OCI-LY1 (cell line): Measurements from ENCODE around the gene DPH1.

Experiments
- H2AFZ ChIP-seq: fragments of 200-600 bp; sonication (generic), shearing (Covaris generic); 2 replicates; pipeline ENCODE4 v1.6.0; 2014; ENCODE audit warnings: antibody characterized with exemption, mild to moderate bottlenecking, low read length
- H3F3A ChIP-seq: fragments of 200-600 bp; sonication (generic), shearing (Covaris generic); 2 replicates; pipeline ENCODE4 v1.6.0; 2014; ENCODE audit warnings: mild to moderate bottlenecking, antibody characterized with exemption, low read length, moderate library complexity; ENCODE audit not compliant: insufficient read depth
- H3K27ac ChIP-seq: fragments of 200-600 bp; sonication (generic); 2 replicates; pipeline ENCODE4 v1.5.1; 2014; ENCODE audit warnings: low read length, mixed run types, mild to moderate bottlenecking, low read depth; ENCODE audit not compliant: poor library complexity, severe bottlenecking
- H3K27me3 ChIP-seq: fragments of 200-600 bp; sonication (generic); 2 replicates; pipeline ENCODE4 v1.6.0; 2014; ENCODE audit warnings: antibody characterized with exemption, mild to moderate bottlenecking, low read length, moderate library complexity; ENCODE audit not compliant: insufficient read depth
- H3K36me3 ChIP-seq: fragments of 200-600 bp; sonication (generic); 2 replicates; pipeline ENCODE4 v1.6.1; 2014; ENCODE audit warnings: mild to moderate bottlenecking, antibody characterized with exemption, low read length, moderate library complexity, mixed read lengths; ENCODE audit not compliant: insufficient read depth
- H3K4me1 ChIP-seq: fragments of 200-600 bp; sonication (generic); 2 replicates; pipeline ENCODE4 v1.5.1; 2014; ENCODE audit warnings: mild to moderate bottlenecking, low read length, moderate library complexity; ENCODE audit not compliant: insufficient read depth, severe bottlenecking
- H3K4me2 ChIP-seq: fragments of 200-600 bp; sonication (generic), shearing (Covaris generic); 2 replicates; pipeline ENCODE4 v1.6.1; 2014; ENCODE audit warnings: low read length
- H3K4me3 ChIP-seq: fragments of 200-600 bp; sonication (generic); 2 replicates; pipeline ENCODE4 v1.5.1; 2014; ENCODE audit warnings: low read length, low read depth, mild to moderate bottlenecking, mixed read lengths; ENCODE audit not compliant: poor library complexity, severe bottlenecking
- H3K79me2 ChIP-seq: fragments of 200-600 bp; shearing (Covaris generic); 2 replicates; pipeline ENCODE4 v1.6.1; 2016; ENCODE audit warnings: mixed run types, low read length, mixed read lengths; ENCODE audit not compliant: insufficient read depth
- H3K9ac ChIP-seq: fragments of 200-600 bp; sonication (generic), shearing (Covaris generic); 2 replicates; pipeline ENCODE4 v1.6.1; 2014; ENCODE audit warnings: mild to moderate bottlenecking, low read length, mixed read lengths
- H3K9me2 ChIP-seq: fragments of 200-600 bp; sonication (generic), shearing (Covaris generic); 2 replicates; pipeline ENCODE4 v1.6.1; 2014; ENCODE audit warnings: low read depth, mild to moderate bottlenecking, low read length, mixed read lengths
- H3K9me3 ChIP-seq: fragments of 200-600 bp; shearing (Covaris generic); 2 replicates; pipeline ENCODE4 v1.6.1; 2014; ENCODE audit warnings: low read length, mixed read lengths
- H4K20me1 ChIP-seq: fragments of 200-600 bp; sonication (generic), shearing (Covaris generic); 2 replicates; pipeline ENCODE4 v1.6.0; 2016; ENCODE audit warnings: mild to moderate bottlenecking, low read length; ENCODE audit not compliant: insufficient read depth
- CTCF ChIP-seq: fragments of 200-600 bp; sonication (generic), shearing (Covaris generic); IDR thresholded peaks from 2 replicates; pipeline ENCODE4 v1.5.1; 2017; ENCODE audit warnings: mild to moderate bottlenecking, antibody characterized with exemption, low read length, moderate library complexity, mixed read lengths
- EZH2 ChIP-seq: fragments of 200-600 bp; sonication (generic), shearing (Covaris generic); IDR thresholded peaks from 2 replicates; pipeline ENCODE4 v1.8.0; 2017; ENCODE audit warnings: borderline replicate concordance, mixed run types, mild to moderate bottlenecking, antibody characterized with exemption, low read length, moderate library complexity, mixed read lengths

DPH1 gene

GRCh38 chr17:2084036-2084765 is 54.2 kb downstream of the DPH1 start:
- no peaks in the 10 kb centered on the region for H3F3A ChIP-seq
- no peaks in the 10 kb centered on the region for H3K79me2 ChIP-seq
- H3K27ac ChIP-seq: no peak overlapping the region
- H3K4me3 ChIP-seq: no peak overlapping the region
- H3K4me2 ChIP-seq: no peak overlapping the region
- no peaks in the 10 kb centered on the region for H4K20me1 ChIP-seq
- H3K9me3 ChIP-seq: no peaks in the 10 kb centered on the region
- TF ChIP-seq EZH2 (no peak), CTCF (no peak)
- no peaks in the 10 kb centered on the region for H3K27me3 ChIP-seq
- peaks cover 30% of the 10 kb centered on the region for H3K4me1 ChIP-seq
- peaks cover 11% of the 10 kb centered on the region; the same call in 1 of the 2 replicates for H3K36me3 ChIP-seq
- no peaks in the 10 kb centered on the region for H3K9me2 ChIP-seq
- H3K9ac ChIP-seq: no peak overlapping the region
- H2AFZ ChIP-seq: no peak overlapping the region

- Histone ChIP-seq H3F3A (no peaks in the 10 kb centered on the region), H4K20me1 (no peaks in the 10 kb centered on the region), H3K4me1 (peaks cover 38% of the 10 kb centered on the region), H3K27ac (no peak overlapping the region), H3K36me3 (peaks cover 11% of the 10 kb centered on the region; the same call in 1 of the 2 replicates), H3K9me3 (no peaks in the 10 kb centered on the region), H3K4me3 (no peak overlapping the region), H3K79me2 (no peaks in the 10 kb centered on the region), H3K27me3 (no peaks in the 10 kb centered on the region), H3K4me2 (no peak overlapping the region), H3K9ac (no peak overlapping the region), H3K9me2 (no peaks in the 10 kb centered on the region), H2AFZ (no peak overlapping the region)
- TF ChIP-seq CTCF: no peak
- no peak for TF ChIP-seq EZH2
Measured at GRCh38 chr17:2084766-2085647, 55.1 kb downstream of the DPH1 start.

- no peaks in the 10 kb centered on the region for H3K9me2 ChIP-seq
- H3K27ac ChIP-seq: no peak overlapping the region
- H3F3A ChIP-seq: no peaks in the 10 kb centered on the region
- H3K36me3 ChIP-seq: peaks cover 11% of the 10 kb centered on the region; the same call in 1 of the 2 replicates
- H3K4me1 ChIP-seq: peaks cover 44% of the 10 kb centered on the region
- no peaks in the 10 kb centered on the region for H3K79me2 ChIP-seq
- H3K4me3 ChIP-seq: no peak overlapping the region
- TF ChIP-seq CTCF (no peak), EZH2 (no peak)
- no peak overlapping the region for H2AFZ ChIP-seq
- no peak overlapping the region for H3K4me2 ChIP-seq
- H3K27me3 ChIP-seq: no peaks in the 10 kb centered on the region
- H3K9ac ChIP-seq: no peak overlapping the region
- H3K9me3 ChIP-seq: no peaks in the 10 kb centered on the region
- H4K20me1 ChIP-seq: no peaks in the 10 kb centered on the region
Measured at GRCh38 chr17:2085648-2085949, 55.6 kb downstream of the DPH1 start.
